ENCODE measurements around the gene NLGN1.

GRCh38 chr3:174330303-174330702 is 932.8 kb downstream of the NLGN1 start:
- TF ChIP-seq CTCF (IDR thresholded peaks at IDR 0.05) (no peak), POLR2AphosphoS5 (IDR thresholded peaks at IDR 0.05) (no peak)
